Esophagus squamous epithelium (tissue), 4 donors: ENCODE measurements around the gene LPO.

Source experiments
- CTCF ChIP-seq, 6 experiments: fragments of 450-650 bp in 4 of 6; fragments of 200-600 bp in 2 of 6; sonication (generic) in 2 of 6; IDR thresholded peaks; one replicate each; pipeline ENCODE4 v1.5.1; 2016 to 2019; ENCODE audit warnings: antibody characterized with exemption in 6 of 6, mild to moderate bottlenecking in 4 of 6, moderate library complexity in 4 of 6
- POLR2A ChIP-seq, 4 donors: fragments of 450-650 bp; IDR thresholded peaks; one replicate each; pipeline ENCODE4 v1.6.1; 2017; ENCODE audit warnings: antibody characterized with exemption in 4 of 4, mild to moderate bottlenecking in 4 of 4, moderate library complexity in 3 of 4

GRCh38 chr17:58308173-58308984 is 70.0 kb downstream of the LPO start:
- TF ChIP-seq CTCF (IDR thresholded peaks at IDR 0.05), result peak in 1 of 6 experiments; percentile 8
- no peak for TF ChIP-seq POLR2A (IDR thresholded peaks at IDR 0.05)
